GM18951 (cell line): ENCODE data around the gene ITGA8.

Source experiments
- POLR2A ChIP-seq: IDR thresholded peaks from 4 replicates; pipeline ENCODE4 v1.6.1; 2011; ENCODE audit warnings: mild to moderate bottlenecking; ENCODE audit not compliant: insufficient read length, insufficient read depth; ENCODE audit errors: extremely low read depth
- in situ Hi-C: fragments of 300-500 bp; cut with MboI; formaldehyde crosslinking; loops from one replicate; pipeline ENCODE4 v1.12.0; 2022; ENCODE audit warnings: low sequenced_read_pairs, mixed read lengths, inconsistent platforms; ENCODE audit not compliant: unreplicated experiment

The ITGA8 gene

DNA sequence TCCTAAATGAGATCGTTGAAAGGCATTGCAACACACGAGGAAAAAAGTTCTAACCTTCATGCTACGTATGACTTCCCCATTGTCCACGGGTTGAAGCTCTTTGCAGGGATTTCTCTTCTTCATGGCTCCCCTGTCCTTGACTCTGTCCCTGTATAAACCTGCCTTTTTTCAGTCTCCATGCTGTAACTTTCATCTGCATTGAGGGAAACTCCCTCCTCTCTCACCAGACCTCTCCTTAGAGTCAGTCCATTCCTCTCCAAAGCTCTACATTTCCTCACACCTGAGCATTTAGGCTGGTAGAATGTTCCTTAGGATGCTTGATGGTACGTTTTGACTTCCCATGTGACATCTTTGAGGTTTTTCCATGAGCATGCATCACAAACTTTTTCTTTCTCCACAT lies 214.4 kb downstream of the ITGA8 start:
- TF ChIP-seq POLR2A, result no peak
- in situ Hi-C loops, result no loop called here

- no peak for TF ChIP-seq POLR2A
- in situ Hi-C loops, result no loop called here
These were observed 215.5 kb downstream of the ITGA8 start for GRCh38 chr10:15504101-15504840.

GRCh38 chr10:15494850-15495506 lies 224.7 kb downstream of the ITGA8 start:
- TF ChIP-seq POLR2A, result no peak
- in situ Hi-C loops, result no loop called here

GRCh38 chr10:15491856-15492642 lies 227.7 kb downstream of the ITGA8 start:
- in situ Hi-C loops, result no loop called here
- TF ChIP-seq POLR2A, result no peak

DNA sequence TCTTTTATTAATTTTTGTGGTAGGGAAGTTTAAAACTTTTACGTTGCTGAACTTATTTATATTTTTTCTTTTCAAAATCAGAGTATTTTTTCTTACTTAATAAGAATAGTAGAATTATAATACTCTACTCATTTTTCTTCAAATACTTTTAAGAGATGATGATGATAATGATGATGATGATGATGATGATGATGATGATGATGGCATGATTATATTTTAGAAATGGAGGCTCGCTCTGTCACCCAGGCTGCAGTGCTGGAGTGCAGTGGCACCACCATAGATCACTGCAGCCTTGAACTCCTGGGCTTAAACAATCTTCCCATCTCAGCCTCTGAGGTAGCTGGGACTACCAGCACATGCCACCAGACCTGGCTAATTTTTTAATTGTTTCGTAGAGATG lies 230.3 kb downstream of the ITGA8 start:
- in situ Hi-C loops, result no loop called here
- TF ChIP-seq POLR2A, result no peak

DNA sequence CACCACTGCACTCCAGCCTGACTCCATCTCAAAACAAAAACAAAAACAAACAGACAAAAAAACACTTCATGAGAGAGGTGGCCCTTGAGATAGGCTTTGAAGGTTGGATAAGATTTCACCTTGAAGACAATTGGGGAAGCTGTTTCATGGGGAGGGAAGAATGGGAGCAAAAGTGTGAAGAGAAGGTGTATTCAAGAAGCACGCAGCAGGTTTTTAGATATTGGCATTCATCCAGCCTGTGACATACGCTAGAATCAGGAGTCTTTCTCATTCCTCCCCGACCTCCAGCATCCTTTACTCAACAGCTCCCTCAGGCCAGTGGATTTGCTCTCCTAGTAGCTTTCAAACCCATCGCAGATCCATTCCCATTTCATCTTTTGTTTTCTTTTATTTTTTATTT lies 232.3 kb downstream of the ITGA8 start:
- in situ Hi-C loops, result no loop called here
- no peak for TF ChIP-seq POLR2A

DNA sequence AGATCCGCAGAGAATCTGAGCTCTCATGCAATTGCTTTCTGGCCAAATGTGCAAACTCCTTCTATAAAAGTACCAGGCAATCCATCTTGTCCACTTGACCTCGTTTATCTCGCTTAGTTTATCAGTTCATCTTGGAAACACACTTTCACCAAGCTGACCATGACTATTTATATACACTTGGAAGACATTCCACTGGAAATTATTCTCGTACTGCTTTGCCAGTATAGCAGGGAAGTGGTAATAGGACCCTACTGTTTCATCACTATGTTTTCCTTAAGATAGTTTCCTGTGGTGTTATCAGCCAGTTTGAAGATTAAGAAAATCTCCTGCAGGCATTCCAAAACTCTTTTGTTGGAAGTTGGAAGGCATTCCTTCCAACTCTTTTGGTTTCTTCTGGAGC lies 233.3 kb downstream of the ITGA8 start:
- no peak for TF ChIP-seq POLR2A
- in situ Hi-C loops, result no loop called here

- no peak for TF ChIP-seq POLR2A
- in situ Hi-C loops, result no loop called here
These were observed 233.9 kb downstream of the ITGA8 start for GRCh38 chr10:15485684-15486316.

DNA sequence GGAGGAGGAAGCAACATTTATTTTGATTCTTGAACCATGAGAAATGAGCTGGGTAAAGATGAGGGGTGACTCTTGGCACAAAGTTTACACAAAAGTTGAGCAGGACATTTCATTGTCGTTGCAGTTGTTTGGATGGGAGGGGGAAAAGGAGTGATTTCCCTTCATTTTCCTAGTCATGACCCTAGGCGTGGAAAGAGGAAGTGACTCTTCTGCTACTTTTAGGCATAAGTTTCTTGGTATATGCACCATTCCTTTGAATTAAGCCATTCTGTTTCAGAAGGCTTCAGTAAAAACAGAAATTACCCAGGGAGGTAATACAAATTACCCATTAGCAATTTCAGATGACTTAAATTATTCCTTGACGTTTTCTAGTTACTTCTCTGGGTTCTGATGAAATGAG lies 234.7 kb downstream of the ITGA8 start:
- TF ChIP-seq POLR2A, result no peak
- in situ Hi-C loops, result no loop called here

DNA sequence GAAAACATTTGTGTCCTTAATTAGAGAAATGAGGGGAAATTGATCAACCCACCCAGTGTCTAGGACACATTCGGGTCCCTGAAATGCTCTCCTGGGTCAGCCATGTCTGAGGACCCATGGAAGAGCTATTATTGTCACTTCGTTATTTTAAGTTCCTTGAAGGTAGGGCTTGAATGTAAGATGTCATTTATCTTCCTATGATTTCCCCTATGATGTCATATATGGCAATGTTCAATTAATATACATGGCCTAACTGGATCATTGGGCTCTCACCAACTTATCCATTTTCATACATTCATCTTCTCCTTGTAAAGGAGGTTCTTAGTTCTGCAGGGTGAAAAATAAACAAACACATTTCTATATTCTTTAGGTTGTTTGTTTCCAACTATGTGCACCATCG lies 235.6 kb downstream of the ITGA8 start:
- in situ Hi-C loops, result no loop called here
- no peak for TF ChIP-seq POLR2A

DNA sequence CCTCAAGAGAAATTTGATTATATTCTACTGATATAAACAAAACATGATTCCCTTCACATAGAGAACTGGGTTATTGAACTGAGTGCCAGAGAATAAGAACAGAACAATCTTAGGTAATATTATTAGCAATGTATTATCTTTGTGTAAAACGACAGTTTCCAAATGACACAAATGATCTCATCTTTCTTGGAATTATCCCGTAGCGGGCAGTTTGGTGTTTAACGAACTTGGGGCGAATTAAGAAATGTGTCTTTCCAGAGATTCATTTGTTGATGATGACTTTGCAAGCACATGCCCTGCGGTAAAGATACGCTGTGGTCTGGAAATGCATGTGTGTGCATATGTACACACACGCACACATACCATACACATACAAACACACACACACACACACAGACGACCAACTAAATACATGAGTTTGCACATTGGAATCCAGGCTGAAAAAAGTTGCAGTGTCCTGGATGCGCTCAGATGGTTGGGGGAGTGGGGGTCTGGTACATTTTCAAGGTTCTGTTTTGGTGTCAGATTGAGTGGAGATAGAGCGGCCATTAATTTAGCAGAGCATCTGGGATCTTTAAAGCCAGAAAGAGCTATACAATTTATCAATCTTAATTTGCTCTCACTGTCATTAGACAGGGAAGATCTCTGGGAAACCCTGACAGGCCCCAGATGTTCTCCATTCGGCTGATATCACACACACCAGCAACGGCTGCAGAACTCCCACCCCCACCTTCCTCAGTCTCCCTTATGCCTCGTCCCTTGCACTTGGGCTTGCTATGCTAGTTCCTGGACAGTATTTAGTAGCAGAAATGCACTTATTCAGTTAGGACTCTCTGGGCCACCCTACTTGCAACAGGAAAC lies 236.3 kb downstream of the ITGA8 start:
- no peak for TF ChIP-seq POLR2A
- in situ Hi-C loops, result no loop called here

DNA sequence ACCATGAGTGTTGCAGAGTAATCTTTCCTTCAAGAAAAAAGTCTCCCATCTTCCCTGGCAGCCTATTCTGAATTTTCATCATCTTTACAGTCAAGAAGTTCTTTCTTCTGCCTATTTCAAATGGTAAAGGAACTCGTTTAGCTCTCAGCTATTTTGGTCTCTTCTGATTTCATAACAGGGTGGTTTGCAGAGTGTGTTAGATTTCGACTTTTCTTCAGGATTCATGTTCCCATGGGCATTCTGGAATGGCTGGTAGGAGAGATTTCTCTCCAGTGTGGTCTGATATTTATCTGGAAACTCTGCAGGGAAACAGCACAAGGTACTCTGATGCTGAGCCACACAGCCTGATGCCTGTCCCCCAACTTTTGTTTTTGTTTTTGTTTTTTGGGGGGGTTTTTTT lies 237.6 kb downstream of the ITGA8 start:
- no peak for TF ChIP-seq POLR2A
- in situ Hi-C loops, result no loop called here
